Middle frontal gyrus (tissue), 1 donor: ENCODE measurements around the gene EGLN2.
"Not testable (repeated sequence)": the region's sequence is repeated elsewhere in the genome, so short reads cannot be mapped to it uniquely, and the experiment has no call there.

ENCODE experiments used
- DNase-seq: peaks from one replicate; pipeline ENCODE4 v3.0.0-alpha.2; 2015; ENCODE audit warnings: low spot score; ENCODE audit errors: extremely low spot score

EGLN2 gene

GRCh38 chr19:40776364-40776763 lies 22.6 kb upstream of the EGLN2 start:
- DNase-seq, result no peak

- DNase-seq, result peak; percentile 83
These were observed 21.9 kb upstream of the EGLN2 start for GRCh38 chr19:40776932-40777644.

- DNase-seq, result no peak
These were observed 21.4 kb upstream of the EGLN2 start for GRCh38 chr19:40777645-40777936.

- DNase-seq, result peak; percentile 99
These were observed 20.9 kb upstream of the EGLN2 start, which contains the start of gene RAB4B for GRCh38 chr19:40777937-40778705. Gene RAB4B (plus strand): TSS chr19:40778247. CDS start chr19:40778376, 129 bp downstream.

GRCh38 chr19:40778706-40779284 lies 20.2 kb upstream of the EGLN2 start:
- no peak for DNase-seq

GRCh38 chr19:40780582-40780981 lies 18.4 kb upstream of the EGLN2 start:
- DNase-seq, result no peak

GRCh38 chr19:40781140-40781539 lies 17.9 kb upstream of the EGLN2 start:
- no peak for DNase-seq

- no peak for DNase-seq
These were observed 15.3 kb upstream of the EGLN2 start for GRCh38 chr19:40783711-40784110.

- not testable (repeated sequence) for DNase-seq
These were observed 14.8 kb upstream of the EGLN2 start for GRCh38 chr19:40784146-40784545.

- DNase-seq, result no peak
These were observed 13.5 kb upstream of the EGLN2 start for GRCh38 chr19:40785526-40785925.

GRCh38 chr19:40786060-40787037 lies 12.6 kb upstream of the EGLN2 start:
- no peak for DNase-seq

GRCh38 chr19:40791349-40791748 lies 7.6 kb upstream of the EGLN2 start:
- no peak for DNase-seq

- no peak for DNase-seq
These were observed 7.0 kb upstream of the EGLN2 start for GRCh38 chr19:40791996-40792395.

- DNase-seq, result no peak
These were observed 1.6 kb upstream of the EGLN2 start for GRCh38 chr19:40797166-40797962.

GRCh38 chr19:40797963-40798682 lies 868 bp upstream of the EGLN2 start:
- no peak for DNase-seq

- DNase-seq, result no peak
These were observed 757 bp downstream of the EGLN2 start for GRCh38 chr19:40799558-40800338.

GRCh38 chr19:40800339-40800996 lies 1.5 kb downstream of the EGLN2 start:
- no peak for DNase-seq

- DNase-seq, result no peak
These were observed 2.0 kb downstream of the EGLN2 start for GRCh38 chr19:40800997-40801377.
